Measurements from ENCODE around the gene TRAF1.

TRAF1 gene

GRCh38 chr9:120950421-120951388, 24.1 kb upstream of the TRAF1 start:
- Histone ChIP-seq H3K27ac (ENCODE audit: low read depth, low read length) (no peak overlapping the region), H3K4me1 (ENCODE audit: control insufficient read depth, insufficient read depth, low read length) (no peaks in the 10 kb centered on the region), H3K4me3 (ENCODE audit: low read length) (no peak overlapping the region), H3K9ac (ENCODE audit: low read length) (no peak overlapping the region), H3K27me3 (ENCODE audit: control insufficient read depth, insufficient read depth, low read length) (no peaks in the 10 kb centered on the region), H3K36me3 (ENCODE audit: control insufficient read depth, insufficient read depth, low read length) (no peaks in the 10 kb centered on the region)

DNA sequence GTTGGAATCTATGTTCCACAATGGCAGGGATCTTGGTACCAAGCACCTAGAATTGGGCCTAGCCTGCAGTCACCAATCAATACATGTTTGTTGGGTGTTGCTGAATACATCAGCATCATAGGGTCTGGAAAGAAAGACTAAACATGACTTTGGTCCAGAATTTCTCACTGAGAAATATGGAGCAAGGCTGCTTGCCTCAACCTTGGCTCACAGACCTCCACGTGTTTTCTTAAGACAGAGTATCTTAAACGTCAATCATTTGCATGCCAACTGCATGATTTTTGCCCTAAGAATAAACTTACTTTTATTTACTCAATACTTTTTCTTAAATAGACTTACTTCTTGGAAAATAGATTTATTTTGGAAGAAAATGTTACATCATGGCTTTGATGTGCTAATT, 22.7 kb upstream of the TRAF1 start:
- no peak overlapping the region for H3K27ac ChIP-seq (ENCODE audit: low read depth, low read length)

DNA sequence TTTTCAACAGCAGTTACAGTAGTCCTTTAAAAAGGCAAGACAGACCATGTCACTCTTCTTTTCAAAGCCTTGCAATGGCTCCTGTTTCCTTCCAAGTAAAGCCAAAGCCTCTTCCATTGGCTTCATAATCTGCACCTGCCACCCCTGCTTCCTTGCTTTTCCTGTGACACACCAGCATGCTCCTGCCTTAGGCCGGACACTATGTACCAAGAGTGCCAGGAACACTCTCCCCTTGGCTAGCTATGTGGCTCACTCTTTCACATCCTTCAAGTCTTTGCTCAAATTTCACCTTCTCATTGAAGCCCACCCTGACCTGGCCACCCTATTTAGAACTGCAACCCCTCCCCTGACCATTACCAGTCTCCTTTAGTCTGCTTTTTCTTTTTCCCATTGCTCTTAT, 22.2 kb upstream of the TRAF1 start:
- H3K4me3 ChIP-seq (ENCODE audit: low read length) = no peak overlapping the region
- H3K27me3 ChIP-seq (ENCODE audit: control insufficient read depth, insufficient read depth, low read length) = no peaks in the 10 kb centered on the region
- H3K9ac ChIP-seq (ENCODE audit: low read length) = no peak overlapping the region
- no peaks in the 10 kb centered on the region for H3K36me3 ChIP-seq (ENCODE audit: control insufficient read depth, insufficient read depth, low read length)
- H3K27ac ChIP-seq (ENCODE audit: low read depth, low read length) = no peak overlapping the region
- no peaks in the 10 kb centered on the region for H3K4me1 ChIP-seq (ENCODE audit: control insufficient read depth, insufficient read depth, low read length)

More for the DNA sequence above, 22.7 kb upstream of the TRAF1 start:
- Histone ChIP-seq H3K4me1 (ENCODE audit: control insufficient read depth, insufficient read depth, low read length) (no peaks in the 10 kb centered on the region), H3K9ac (ENCODE audit: low read length) (no peak overlapping the region), H3K27me3 (ENCODE audit: control insufficient read depth, insufficient read depth, low read length) (no peaks in the 10 kb centered on the region), H3K36me3 (ENCODE audit: control insufficient read depth, insufficient read depth, low read length) (no peaks in the 10 kb centered on the region), H3K4me3 (ENCODE audit: low read length) (no peak overlapping the region)

- Histone ChIP-seq H3K27me3 (ENCODE audit: control insufficient read depth, insufficient read depth, low read length) (no peaks in the 10 kb centered on the region), H3K4me1 (ENCODE audit: control insufficient read depth, insufficient read depth, low read length) (peaks cover 4% of the 10 kb centered on the region), H3K36me3 (ENCODE audit: control insufficient read depth, insufficient read depth, low read length) (no peaks in the 10 kb centered on the region), H3K27ac (ENCODE audit: low read depth, low read length) (no peak overlapping the region), H3K4me3 (ENCODE audit: low read length) (no peak overlapping the region), H3K9ac (ENCODE audit: low read length) (no peak overlapping the region)
Observed at GRCh38 chr9:120947222-120947621, 20.6 kb upstream of the TRAF1 start.

DNA sequence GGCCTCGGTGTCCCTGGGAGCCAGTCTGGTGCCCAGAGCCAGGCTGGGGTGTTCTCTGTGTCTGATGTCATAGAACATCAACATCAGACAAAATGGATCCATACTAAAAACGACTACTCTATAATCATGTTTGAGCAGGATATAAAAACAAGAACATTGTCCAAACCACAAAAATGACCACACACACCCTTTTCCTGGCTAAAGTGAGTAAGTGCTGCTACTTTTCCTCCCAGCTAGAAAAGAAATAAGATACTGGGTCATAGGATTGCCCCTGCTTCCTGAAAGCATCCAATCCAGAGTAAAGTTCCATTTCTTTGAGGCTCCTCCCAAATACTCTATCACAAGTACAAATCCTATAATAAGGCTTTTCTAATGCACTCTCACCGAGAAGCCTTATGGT, 19.7 kb upstream of the TRAF1 start:
- Histone ChIP-seq H3K27ac (ENCODE audit: low read depth, low read length) (no peak overlapping the region), H3K27me3 (ENCODE audit: control insufficient read depth, insufficient read depth, low read length) (no peaks in the 10 kb centered on the region), H3K4me1 (ENCODE audit: control insufficient read depth, insufficient read depth, low read length) (peaks cover 4% of the 10 kb centered on the region), H3K9ac (ENCODE audit: low read length) (no peak overlapping the region), H3K36me3 (ENCODE audit: control insufficient read depth, insufficient read depth, low read length) (no peaks in the 10 kb centered on the region), H3K4me3 (ENCODE audit: low read length) (no peak overlapping the region)

DNA sequence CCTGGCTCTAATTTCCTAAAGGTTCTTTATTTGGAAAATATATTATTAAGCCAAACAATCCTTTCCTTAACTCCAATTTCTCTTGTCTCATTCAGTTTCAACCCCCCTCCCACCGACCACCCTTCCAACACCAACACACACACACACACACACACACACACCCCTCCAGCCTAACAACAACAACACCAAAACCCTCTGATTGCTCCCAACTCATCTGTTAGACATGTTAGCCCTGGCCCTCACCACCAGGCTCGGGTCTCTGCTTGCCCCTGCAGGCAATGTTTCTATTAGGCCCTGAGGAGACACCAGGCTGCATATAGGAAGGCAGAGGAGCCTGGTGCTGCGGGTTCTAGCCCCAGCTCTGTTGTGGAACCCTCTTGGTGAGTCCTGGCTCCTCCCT, 18.4 kb upstream of the TRAF1 start:
- no peaks in the 10 kb centered on the region for H3K27me3 ChIP-seq (ENCODE audit: control insufficient read depth, insufficient read depth, low read length)
- peaks cover 4% of the 10 kb centered on the region for H3K4me1 ChIP-seq (ENCODE audit: control insufficient read depth, insufficient read depth, low read length)
- H3K9ac ChIP-seq (ENCODE audit: low read length) = no peak overlapping the region
- no peak overlapping the region for H3K4me3 ChIP-seq (ENCODE audit: low read length)
- no peaks in the 10 kb centered on the region for H3K36me3 ChIP-seq (ENCODE audit: control insufficient read depth, insufficient read depth, low read length)
- no peak overlapping the region for H3K27ac ChIP-seq (ENCODE audit: low read depth, low read length)

DNA sequence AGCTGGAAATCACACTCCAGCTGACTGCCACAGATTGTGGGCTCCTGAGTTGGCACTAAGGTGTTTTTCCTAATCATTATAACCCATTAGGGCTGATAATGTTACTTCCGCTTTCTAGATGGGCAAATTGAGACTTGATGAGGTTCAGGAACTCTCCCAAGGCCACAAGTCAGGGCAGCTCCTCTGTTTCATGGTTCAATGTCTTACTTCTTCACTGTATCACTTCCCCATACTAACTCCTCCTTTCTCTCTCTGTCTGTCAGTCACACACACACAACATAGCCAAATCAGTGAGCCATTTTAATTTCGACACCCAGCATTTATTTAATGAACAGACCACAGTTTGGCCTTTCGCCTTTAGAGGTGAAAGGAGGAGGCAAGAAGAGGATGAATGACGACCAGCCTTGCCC, 17.8 kb upstream of the TRAF1 start:
- no peaks in the 10 kb centered on the region for H3K36me3 ChIP-seq (ENCODE audit: control insufficient read depth, insufficient read depth, low read length)
- no peaks in the 10 kb centered on the region for H3K27me3 ChIP-seq (ENCODE audit: control insufficient read depth, insufficient read depth, low read length)
- no peak overlapping the region for H3K4me3 ChIP-seq (ENCODE audit: low read length)
- H3K9ac ChIP-seq (ENCODE audit: low read length) = no peak overlapping the region
- H3K4me1 ChIP-seq (ENCODE audit: control insufficient read depth, insufficient read depth, low read length) = peaks cover 4% of the 10 kb centered on the region
- H3K27ac ChIP-seq (ENCODE audit: low read depth, low read length) = no peak overlapping the region

DNA sequence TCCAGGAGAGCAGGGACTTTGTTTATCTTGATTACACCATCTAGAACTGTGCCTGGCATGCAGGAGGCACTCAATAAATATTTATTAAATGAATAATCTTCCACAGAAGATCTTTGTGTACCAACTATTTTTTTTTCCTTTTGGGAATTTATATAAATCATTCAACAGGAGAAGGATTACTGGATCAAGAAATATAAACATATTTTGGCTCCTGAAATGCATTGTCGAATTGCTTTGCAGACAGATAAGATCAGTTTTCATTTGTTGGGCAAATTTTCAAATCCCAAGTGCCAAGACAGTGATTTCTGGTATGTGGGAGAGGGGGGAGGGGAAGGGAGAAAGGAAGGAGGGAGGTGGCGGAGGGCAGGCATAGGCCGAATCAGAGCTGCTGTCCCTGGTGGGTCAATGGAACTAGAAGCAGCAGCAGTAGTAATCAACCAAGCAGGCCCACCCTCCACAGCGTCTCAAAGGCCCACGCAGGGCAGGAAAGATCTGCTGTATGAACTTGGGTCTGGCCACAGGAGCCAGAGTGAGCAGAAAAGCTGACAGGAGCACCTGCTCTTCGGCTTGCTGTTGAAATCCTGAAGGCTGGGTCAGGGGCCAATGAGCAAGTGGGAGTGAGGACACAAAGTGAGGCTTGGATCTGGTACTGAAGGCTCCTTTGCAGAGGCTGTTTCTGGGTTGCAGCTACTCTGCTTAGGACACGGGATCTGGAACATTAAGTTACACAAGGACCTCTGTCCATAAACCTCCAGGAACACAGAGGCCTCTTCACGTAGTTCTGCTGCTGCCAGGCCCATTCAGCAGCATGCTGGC, 15.8 kb upstream of the TRAF1 start:
- Histone ChIP-seq H3K4me3 (ENCODE audit: low read length) (no peak overlapping the region), H3K9ac (ENCODE audit: low read length) (no peak overlapping the region), H3K27ac (ENCODE audit: low read depth, low read length) (peak overlapping the region; percentile 70), H3K27me3 (ENCODE audit: control insufficient read depth, insufficient read depth, low read length) (no peaks in the 10 kb centered on the region), H3K36me3 (ENCODE audit: control insufficient read depth, insufficient read depth, low read length) (no peaks in the 10 kb centered on the region), H3K4me1 (ENCODE audit: control insufficient read depth, insufficient read depth, low read length) (peaks cover 4% of the 10 kb centered on the region)

GRCh38 chr9:120941046-120941770, 14.6 kb upstream of the TRAF1 start:
- Histone ChIP-seq H3K27me3 (ENCODE audit: control insufficient read depth, insufficient read depth, low read length) (no peaks in the 10 kb centered on the region), H3K4me1 (ENCODE audit: control insufficient read depth, insufficient read depth, low read length) (peaks cover 10% of the 10 kb centered on the region), H3K36me3 (ENCODE audit: control insufficient read depth, insufficient read depth, low read length) (no peaks in the 10 kb centered on the region), H3K4me3 (ENCODE audit: low read length) (no peak overlapping the region), H3K9ac (ENCODE audit: low read length) (no peak overlapping the region), H3K27ac (ENCODE audit: low read depth, low read length) (no peak overlapping the region)

GRCh38 chr9:120940573-120940972, 14.0 kb upstream of the TRAF1 start:
- Histone ChIP-seq H3K27me3 (ENCODE audit: control insufficient read depth, insufficient read depth, low read length) (no peaks in the 10 kb centered on the region), H3K4me3 (ENCODE audit: low read length) (no peak overlapping the region), H3K27ac (ENCODE audit: low read depth, low read length) (no peak overlapping the region), H3K36me3 (ENCODE audit: control insufficient read depth, insufficient read depth, low read length) (no peaks in the 10 kb centered on the region), H3K4me1 (ENCODE audit: control insufficient read depth, insufficient read depth, low read length) (peaks cover 17% of the 10 kb centered on the region), H3K9ac (ENCODE audit: low read length) (no peak overlapping the region)

DNA sequence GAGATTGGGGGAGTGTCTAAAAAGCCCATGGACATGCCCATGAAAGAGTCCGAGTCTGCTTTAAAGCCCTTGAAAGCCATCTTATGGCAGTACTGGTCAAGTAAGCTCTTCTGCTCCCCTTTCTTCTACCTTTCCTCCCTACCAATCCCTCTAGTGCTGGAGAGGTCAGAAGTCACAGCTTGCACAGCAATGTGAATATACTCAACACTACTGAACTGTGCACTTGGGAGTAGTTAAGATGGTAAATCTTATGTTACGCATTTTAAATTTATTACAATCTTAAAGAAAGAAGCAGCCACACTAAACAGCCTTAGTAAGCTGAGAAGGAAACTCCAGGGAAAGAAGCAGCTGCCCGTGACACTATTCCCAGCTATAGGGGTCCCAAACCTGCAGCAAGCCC, 12.3 kb upstream of the TRAF1 start:
- Histone ChIP-seq H3K27me3 (ENCODE audit: control insufficient read depth, insufficient read depth, low read length) (no peaks in the 10 kb centered on the region), H3K9ac (ENCODE audit: low read length) (no peak overlapping the region), H3K27ac (ENCODE audit: low read depth, low read length) (no peak overlapping the region), H3K4me1 (ENCODE audit: control insufficient read depth, insufficient read depth, low read length) (peaks cover 34% of the 10 kb centered on the region), H3K4me3 (ENCODE audit: low read length) (no peak overlapping the region), H3K36me3 (ENCODE audit: control insufficient read depth, insufficient read depth, low read length) (no peaks in the 10 kb centered on the region)

- no peaks in the 10 kb centered on the region for H3K27me3 ChIP-seq (ENCODE audit: control insufficient read depth, insufficient read depth, low read length)
- H3K27ac ChIP-seq (ENCODE audit: low read depth, low read length) = peak overlapping the region; percentile 28
- H3K9ac ChIP-seq (ENCODE audit: low read length) = no peak overlapping the region
- peaks cover 34% of the 10 kb centered on the region for H3K4me1 ChIP-seq (ENCODE audit: control insufficient read depth, insufficient read depth, low read length)
- H3K4me3 ChIP-seq (ENCODE audit: low read length) = no peak overlapping the region
- no peaks in the 10 kb centered on the region for H3K36me3 ChIP-seq (ENCODE audit: control insufficient read depth, insufficient read depth, low read length)
Observed at GRCh38 chr9:120937596-120937995, 11.0 kb upstream of the TRAF1 start.

Data from rectal smooth muscle tissue (tissue), 1 donor.